ENCODE measurements around the gene CPTP. TPM values are rescaled to one million over a fixed set of nuclear protein-coding genes. Genes with fewer than 3 reads are reported as not detected.

Gene CPTP
- total RNA-seq (2022; extraction: Qiagen RNA extraction), result 18.3 to 25.4 TPM (median 24.0 TPM) in 5 replicates

GRCh38 chr1:1324524-1325287, at the start of gene CPTP, which contains the start of gene INTS11:
CPTP (plus strand) TSS chr1:1324802; CDS start chr1:1326911, 2,109 bp downstream.
INTS11 (minus strand) TSS chr1:1324660; CDS start chr1:1324608, 52 bp downstream.

GRCh38 chr1:1307923-1308755, 16.5 kb upstream of the CPTP start, which contains the start of the genes ACAP3 and PUSL1:
ACAP3 (minus strand) TSS chr1:1307930; CDS start chr1:1307815, 115 bp downstream.
PUSL1 (plus strand) TSS chr1:1308597; CDS start chr1:1308644, 47 bp downstream.

GRCh38 chr1:1331068-1331965, 6.7 kb downstream of the CPTP start, which contains the start of gene TAS1R3:
TAS1R3 (plus strand) TSS chr1:1331280; CDS start chr1:1331346, 66 bp downstream.

GRCh38 chr1:1349256-1350012, 24.8 kb downstream of the CPTP start, which contains the start of gene DVL1:
DVL1 (minus strand) TSS chr1:1349418; CDS start chr1:1349065, 353 bp downstream.

GRCh38 chr1:1358433-1359271, 34.0 kb downstream of the CPTP start, which contains the start of gene MXRA8:
MXRA8 (minus strand) TSS chr1:1358555; CDS start chr1:1358504, 51 bp downstream.

GRCh38 chr1:1374929-1375662, 50.5 kb downstream of the CPTP start, which contains the start of gene AURKAIP1:
AURKAIP1 (minus strand) TSS chr1:1375207; CDS start chr1:1374756, 451 bp downstream.

Other genes starting within 250 kb of the CPTP start
- 8.2 to 14.5 TPM (median 13.7 TPM) in 5 replicates for gene C1orf159, start 208.7 kb upstream of the CPTP start, total RNA-seq (2022; extraction: Qiagen RNA extraction)
- gene TTLL10, start 150.9 kb upstream of the CPTP start, total RNA-seq (2022; extraction: Qiagen RNA extraction), result not detected in 5 replicates
- 0.09 to 0.20 TPM (median 0.13 TPM) in 4 of 5 replicates, not detected in the other for gene TNFRSF18, start 118.2 kb upstream of the CPTP start, total RNA-seq (2022; extraction: Qiagen RNA extraction)
- 0.13 to 0.34 TPM (median 0.20 TPM) in 4 of 5 replicates, not detected in the other for gene TNFRSF4, start 110.6 kb upstream of the CPTP start, total RNA-seq (2022; extraction: Qiagen RNA extraction)
- 109 to 135 TPM (median 131 TPM) in 5 replicates for gene SDF4, start 92.8 kb upstream of the CPTP start, total RNA-seq (2022; extraction: Qiagen RNA extraction)
- 11.0 to 19.8 TPM (median 18.8 TPM) in 5 replicates for gene B3GALT6, start 92.6 kb upstream of the CPTP start, total RNA-seq (2022; extraction: Qiagen RNA extraction)
- gene C1QTNF12, start 78.1 kb upstream of the CPTP start, total RNA-seq (2022; extraction: Qiagen RNA extraction), result 0.71 to 1.9 TPM (median 1.4 TPM) in 5 replicates
- gene UBE2J2, start 50.9 kb upstream of the CPTP start, total RNA-seq (2022; extraction: Qiagen RNA extraction), result 36.2 to 50.4 TPM (median 45.1 TPM) in 5 replicates
- 0.52 to 1.3 TPM (median 1.1 TPM) in 5 replicates for gene SCNN1D, start 44.4 kb upstream of the CPTP start, total RNA-seq (2022; extraction: Qiagen RNA extraction)
- 8.2 to 16.9 TPM (median 14.4 TPM) in 5 replicates for gene ACAP3, start 16.9 kb upstream of the CPTP start, total RNA-seq (2022; extraction: Qiagen RNA extraction)
- 15.8 to 25.3 TPM (median 23.7 TPM) in 5 replicates for gene PUSL1, start 16.2 kb upstream of the CPTP start, total RNA-seq (2022; extraction: Qiagen RNA extraction)
- gene INTS11, start 142 bp upstream of the CPTP start, total RNA-seq (2022; extraction: Qiagen RNA extraction), result 46.5 to 63.1 TPM (median 58.1 TPM) in 5 replicates
- 0.09 to 0.26 TPM (median 0.23 TPM) in 5 replicates for gene TAS1R3, start 6.5 kb downstream of the CPTP start, total RNA-seq (2022; extraction: Qiagen RNA extraction)
- gene DVL1, start 24.6 kb downstream of the CPTP start, total RNA-seq (2022; extraction: Qiagen RNA extraction), result 41.0 to 73.2 TPM (median 64.0 TPM) in 5 replicates
- gene MXRA8, start 33.8 kb downstream of the CPTP start, total RNA-seq (2022; extraction: Qiagen RNA extraction), result 0.11 to 0.36 TPM (median 0.15 TPM) in 4 of 5 replicates, not detected in the other
- 107 to 197 TPM (median 169 TPM) in 5 replicates for gene AURKAIP1, start 50.4 kb downstream of the CPTP start, total RNA-seq (2022; extraction: Qiagen RNA extraction)
- 38.0 to 55.0 TPM (median 48.1 TPM) in 5 replicates for gene CCNL2, start 74.5 kb downstream of the CPTP start, total RNA-seq (2022; extraction: Qiagen RNA extraction)
- gene MRPL20, start 82.5 kb downstream of the CPTP start, total RNA-seq (2022; extraction: Qiagen RNA extraction), result 128 to 145 TPM (median 135 TPM) in 5 replicates
- gene ANKRD65, start 96.5 kb downstream of the CPTP start, total RNA-seq (2022; extraction: Qiagen RNA extraction), result 0.03 to 0.10 TPM (median 0.07 TPM) in 3 of 5 replicates, not detected in the others
- 3.7 to 15.9 TPM (median 14.0 TPM) in 5 replicates for gene VWA1, start 110.9 kb downstream of the CPTP start, total RNA-seq (2022; extraction: Qiagen RNA extraction)
- not detected in 5 replicates for gene ATAD3C, start 124.9 kb downstream of the CPTP start, total RNA-seq (2022; extraction: Qiagen RNA extraction)
- gene ATAD3B, start 147.0 kb downstream of the CPTP start, total RNA-seq (2022; extraction: Qiagen RNA extraction), result 1.1 to 3.4 TPM (median 2.9 TPM) in 5 replicates
- gene ATAD3A, start 187.4 kb downstream of the CPTP start, total RNA-seq (2022; extraction: Qiagen RNA extraction), result 28.5 to 38.5 TPM (median 36.5 TPM) in 5 replicates
- 0.36 to 0.75 TPM (median 0.58 TPM) in 4 of 5 replicates, not detected in the other for gene TMEM240, start 215.8 kb downstream of the CPTP start, total RNA-seq (2022; extraction: Qiagen RNA extraction)